ENCODE results near the gene KRTAP4-7.
"Not testable (repeated sequence)": the region's sequence is repeated elsewhere in the genome, so short reads cannot be mapped to it uniquely, and the experiment has no call there.

- TF ChIP-seq CTCF, EZH2 (IDR thresholded peaks at IDR 0.05): not testable (repeated sequence)
Observed at GRCh38 chr17:41046735-41047465, 37.0 kb upstream of the KRTAP4-7 start, which contains the start of gene KRTAP2-1.
